Measurements from ENCODE around the gene HPS4. TPM values are rescaled to one million over a fixed set of nuclear protein-coding genes. Genes with fewer than 3 reads are reported as not detected.

The HPS4 gene
- polyA plus RNA-seq, 1 of the 3 experiments (the other 2 are of a cell fraction): 22.5 TPM

DNA sequence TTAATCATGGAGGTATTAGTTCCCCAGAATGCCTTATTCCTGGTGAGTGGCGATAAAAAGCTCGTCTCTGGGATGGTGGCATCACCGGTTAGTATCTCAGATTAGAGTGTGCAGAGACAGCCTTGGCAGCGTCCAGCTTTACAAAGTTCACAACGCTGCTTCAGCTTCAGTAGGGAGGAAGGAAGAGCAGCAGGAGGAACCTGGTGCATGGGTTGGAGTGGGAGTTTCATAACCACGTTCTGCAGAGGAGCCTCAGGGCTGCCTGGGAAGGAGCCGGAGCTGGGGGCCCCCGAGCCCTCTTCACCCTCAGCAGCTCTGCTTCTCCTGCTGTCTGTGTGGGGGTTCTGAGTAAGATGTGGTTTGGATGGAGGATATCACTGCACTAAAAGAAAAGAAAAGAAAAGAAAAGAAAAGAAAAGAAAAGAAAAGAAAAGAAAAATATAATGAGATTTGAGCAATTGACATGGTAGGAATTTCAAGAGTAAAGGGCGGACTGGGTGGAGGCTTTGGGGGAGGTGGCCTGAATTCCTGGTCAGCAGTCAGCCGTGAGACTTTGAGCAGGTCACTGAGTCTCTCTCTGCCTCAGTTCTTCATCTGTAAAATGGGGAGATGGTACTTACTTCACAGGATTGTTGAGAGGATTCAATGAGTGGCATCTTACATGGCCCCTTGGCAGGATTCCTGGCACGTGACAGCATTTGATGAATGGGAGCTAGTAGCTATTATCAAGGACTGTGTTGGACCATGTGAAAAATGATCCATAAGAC is 48.1 kb downstream of the HPS4 start:
- Histone ChIP-seq H3F3A (replicated peaks; ENCODE audit: insufficient read depth) (peaks cover 3% of the 10 kb centered on the region), H2AFZ (ENCODE audit: low read depth) (no peak overlapping the region), H4K20me1 (ENCODE audit: insufficient read depth) (no peaks in the 10 kb centered on the region), H3K79me2 (ENCODE audit: insufficient read depth) (no peaks in the 10 kb centered on the region), H3K9ac (no peak overlapping the region), H3K4me1 (ENCODE audit: control insufficient read depth in 1 of 2, insufficient read depth in 2 of 2, low read depth in 1 of 2, low read length in 1 of 2) (no peaks in the 10 kb centered on the region; a peak in 1 of 4 replicates), H3K9me2 (no peaks in the 10 kb centered on the region), H3K9me3 (no peaks in the 10 kb centered on the region), H3K36me3 (replicated peaks in 1 of 2; ENCODE audit: control insufficient read depth in 1 of 2, insufficient read depth in 2 of 2, low read length in 1 of 2) (peaks cover 0 to 12% of the 10 kb centered on the region in 2 experiments), H3K4me2 (no peak overlapping the region), H3K4me3 (ENCODE audit: low read depth in 2 of 2, low read length in 1 of 2) (no peak overlapping the region), H3K27me3 (ENCODE audit: insufficient read depth) (no peaks in the 10 kb centered on the region), H3K27ac (ENCODE audit: low read depth in 2 of 2, low read length in 1 of 2) (no peak overlapping the region)
- DNase-seq: no peak
- 88% methylated on average over 11 of the region's 11 CpGs for WGBS (ENCODE audit: low lambda C conversion rate)
- ChIA-PET CTCF (interaction anchor here (0.9 to 2.9 kb wide), 2 partner anchors 26 to 37 kb away, joined by 3 to 14 read pairs; no protein-coding TSS in a partner anchor), POLR2A (no interaction called here)
- TF ChIP-seq SMC3 (IDR thresholded peaks at IDR 0.05; ENCODE audit: low read depth, low read length): no peak

DNA sequence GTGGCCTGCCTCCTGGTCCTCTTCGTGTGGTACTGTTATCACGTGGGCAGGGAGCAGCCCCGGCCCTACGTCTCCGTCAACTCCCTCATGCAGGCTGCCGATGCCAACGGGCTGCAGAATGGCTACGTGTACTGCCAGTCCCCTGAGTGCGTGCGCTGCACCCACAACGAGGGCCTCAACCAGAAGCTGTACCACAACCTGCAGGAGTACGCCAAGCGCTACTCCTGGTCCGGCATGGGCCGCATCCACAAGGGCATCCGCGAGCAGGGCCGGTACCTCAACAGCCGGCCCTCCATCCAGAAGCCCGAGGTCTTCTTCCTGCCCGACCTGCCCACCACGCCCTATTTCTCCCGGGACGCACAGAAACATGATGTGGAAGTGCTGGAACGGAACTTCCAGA is 49.8 kb downstream of the HPS4 start:
- Histone ChIP-seq H3K9ac (no peak overlapping the region), H3K9me3 (no peaks in the 10 kb centered on the region), H3K27ac (ENCODE audit: low read depth in 2 of 2, low read length in 1 of 2) (no peak overlapping the region), H3K9me2 (no peaks in the 10 kb centered on the region), H3K4me1 (ENCODE audit: control insufficient read depth in 1 of 2, insufficient read depth in 2 of 2, low read depth in 1 of 2, low read length in 1 of 2) (peaks cover 0 to 8% of the 10 kb centered on the region in 2 experiments; a peak in 1 of 4 replicates), H3K79me2 (ENCODE audit: insufficient read depth) (no peaks in the 10 kb centered on the region), H3K27me3 (ENCODE audit: insufficient read depth) (no peaks in the 10 kb centered on the region), H4K20me1 (ENCODE audit: insufficient read depth) (no peaks in the 10 kb centered on the region), H3K4me2 (no peak overlapping the region), H3K4me3 (ENCODE audit: low read depth in 2 of 2, low read length in 1 of 2) (no peak overlapping the region), H3F3A (replicated peaks; ENCODE audit: insufficient read depth) (peaks cover 3% of the 10 kb centered on the region), H2AFZ (ENCODE audit: low read depth) (no peak overlapping the region), H3K36me3 (replicated peaks in 1 of 2; ENCODE audit: control insufficient read depth in 1 of 2, insufficient read depth in 2 of 2, low read length in 1 of 2) (peaks cover 0 to 12% of the 10 kb centered on the region in 2 experiments)
- ChIA-PET CTCF (interaction anchor here (2.9 kb wide), 1 partner anchor 28 kb away, joined by 14 read pairs; no protein-coding TSS in a partner anchor), POLR2A (no interaction called here)
- 96% methylated on average over 22 of the region's 25 CpGs for WGBS (ENCODE audit: low lambda C conversion rate)
- TF ChIP-seq, protein P1, sequence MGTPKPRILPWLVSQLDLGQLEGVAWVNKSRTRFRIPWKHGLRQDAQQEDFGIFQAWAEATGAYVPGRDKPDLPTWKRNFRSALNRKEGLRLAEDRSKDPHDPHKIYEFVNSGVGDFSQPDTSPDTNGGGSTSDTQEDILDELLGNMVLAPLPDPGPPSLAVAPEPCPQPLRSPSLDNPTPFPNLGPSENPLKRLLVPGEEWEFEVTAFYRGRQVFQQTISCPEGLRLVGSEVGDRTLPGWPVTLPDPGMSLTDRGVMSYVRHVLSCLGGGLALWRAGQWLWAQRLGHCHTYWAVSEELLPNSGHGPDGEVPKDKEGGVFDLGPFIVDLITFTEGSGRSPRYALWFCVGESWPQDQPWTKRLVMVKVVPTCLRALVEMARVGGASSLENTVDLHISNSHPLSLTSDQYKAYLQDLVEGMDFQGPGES (IDR thresholded peaks at IDR 0.05; ENCODE audit: low read depth, low read length): no peak
- TF ChIP-seq CHD2 (IDR thresholded peaks at IDR 0.05; ENCODE audit: low read length, partially characterized antibody): no peak
- TF ChIP-seq, protein P2, sequence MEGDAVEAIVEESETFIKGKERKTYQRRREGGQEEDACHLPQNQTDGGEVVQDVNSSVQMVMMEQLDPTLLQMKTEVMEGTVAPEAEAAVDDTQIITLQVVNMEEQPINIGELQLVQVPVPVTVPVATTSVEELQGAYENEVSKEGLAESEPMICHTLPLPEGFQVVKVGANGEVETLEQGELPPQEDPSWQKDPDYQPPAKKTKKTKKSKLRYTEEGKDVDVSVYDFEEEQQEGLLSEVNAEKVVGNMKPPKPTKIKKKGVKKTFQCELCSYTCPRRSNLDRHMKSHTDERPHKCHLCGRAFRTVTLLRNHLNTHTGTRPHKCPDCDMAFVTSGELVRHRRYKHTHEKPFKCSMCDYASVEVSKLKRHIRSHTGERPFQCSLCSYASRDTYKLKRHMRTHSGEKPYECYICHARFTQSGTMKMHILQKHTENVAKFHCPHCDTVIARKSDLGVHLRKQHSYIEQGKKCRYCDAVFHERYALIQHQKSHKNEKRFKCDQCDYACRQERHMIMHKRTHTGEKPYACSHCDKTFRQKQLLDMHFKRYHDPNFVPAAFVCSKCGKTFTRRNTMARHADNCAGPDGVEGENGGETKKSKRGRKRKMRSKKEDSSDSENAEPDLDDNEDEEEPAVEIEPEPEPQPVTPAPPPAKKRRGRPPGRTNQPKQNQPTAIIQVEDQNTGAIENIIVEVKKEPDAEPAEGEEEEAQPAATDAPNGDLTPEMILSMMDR (IDR thresholded peaks at IDR 0.05): no peak
- TF ChIP-seq SIN3A (IDR thresholded peaks at IDR 0.05; ENCODE audit: borderline replicate concordance, low read depth, low read length): no peak
- no peak for TF ChIP-seq EZH2phosphoT487 (IDR thresholded peaks at IDR 0.05; ENCODE audit: borderline replicate concordance, low read depth)
- TF ChIP-seq, protein P3, sequence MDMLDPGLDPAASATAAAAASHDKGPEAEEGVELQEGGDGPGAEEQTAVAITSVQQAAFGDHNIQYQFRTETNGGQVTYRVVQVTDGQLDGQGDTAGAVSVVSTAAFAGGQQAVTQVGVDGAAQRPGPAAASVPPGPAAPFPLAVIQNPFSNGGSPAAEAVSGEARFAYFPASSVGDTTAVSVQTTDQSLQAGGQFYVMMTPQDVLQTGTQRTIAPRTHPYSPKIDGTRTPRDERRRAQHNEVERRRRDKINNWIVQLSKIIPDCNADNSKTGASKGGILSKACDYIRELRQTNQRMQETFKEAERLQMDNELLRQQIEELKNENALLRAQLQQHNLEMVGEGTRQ (IDR thresholded peaks at IDR 0.05; ENCODE audit: borderline replicate concordance, low read depth, low read length): no peak
- TF ChIP-seq, protein P4, sequence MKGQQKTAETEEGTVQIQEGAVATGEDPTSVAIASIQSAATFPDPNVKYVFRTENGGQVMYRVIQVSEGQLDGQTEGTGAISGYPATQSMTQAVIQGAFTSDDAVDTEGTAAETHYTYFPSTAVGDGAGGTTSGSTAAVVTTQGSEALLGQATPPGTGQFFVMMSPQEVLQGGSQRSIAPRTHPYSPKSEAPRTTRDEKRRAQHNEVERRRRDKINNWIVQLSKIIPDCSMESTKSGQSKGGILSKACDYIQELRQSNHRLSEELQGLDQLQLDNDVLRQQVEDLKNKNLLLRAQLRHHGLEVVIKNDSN (IDR thresholded peaks at IDR 0.05; ENCODE audit: borderline replicate concordance, low read depth): no peak
- no peak for DNase-seq

Data from SK-N-SH (cell line).